Renal cortex interstitium (tissue), 11 donors: Measurements from ENCODE around the gene RNH1. TPM values are rescaled to one million over a fixed set of nuclear protein-coding genes. Genes with fewer than 3 reads are reported as not detected.

Source experiments
- DNase-seq, 11 donors: peaks; one replicate each; pipeline ENCODE4 v3.0.0-alpha.2; 2013; ENCODE audit warnings: low read depth in 9 of 11, low spot score in 4 of 11; ENCODE audit errors: extremely low read depth in 1 of 11
- polyA plus RNA-seq, 3 donors: library from polyadenylated mRNA; unstranded; fragments of 120-200 nt; gene quantifications; one replicate each; pipeline ENCODE4 v1.2.1, GENCODE V29; 2013; ENCODE audit not compliant: insufficient read length in 3 of 3

Gene RNH1
- polyA plus RNA-seq, 3 donors = 67.3 to 98.3 (median 98.2) TPM

GRCh38 chr11:454801-455565 lies 52.1 kb downstream of the RNH1 start:
- no peak for DNase-seq

GRCh38 chr11:454043-454442 lies 53.0 kb downstream of the RNH1 start:
- DNase-seq = no peak

DNA sequence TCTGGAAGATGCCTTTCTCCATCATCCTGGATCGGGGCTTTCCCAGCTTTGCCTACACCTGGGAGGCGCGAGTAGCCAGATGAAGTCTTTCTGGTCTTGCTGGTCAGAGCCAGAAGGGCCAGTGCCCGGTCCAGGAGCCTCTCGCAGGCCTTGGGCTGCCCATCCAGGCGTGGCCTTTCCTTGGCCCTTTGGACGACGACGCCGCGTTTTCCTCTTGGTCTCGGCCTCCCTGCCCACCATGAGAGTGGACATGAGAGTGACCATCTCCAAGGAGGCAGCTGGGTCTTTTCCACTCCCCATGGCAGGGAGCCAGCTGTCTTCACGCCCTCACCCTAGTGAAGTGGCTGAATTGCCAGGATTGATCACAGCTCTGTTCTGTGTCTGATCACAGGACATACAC lies 53.5 kb downstream of the RNH1 start:
- no peak for DNase-seq

DNA sequence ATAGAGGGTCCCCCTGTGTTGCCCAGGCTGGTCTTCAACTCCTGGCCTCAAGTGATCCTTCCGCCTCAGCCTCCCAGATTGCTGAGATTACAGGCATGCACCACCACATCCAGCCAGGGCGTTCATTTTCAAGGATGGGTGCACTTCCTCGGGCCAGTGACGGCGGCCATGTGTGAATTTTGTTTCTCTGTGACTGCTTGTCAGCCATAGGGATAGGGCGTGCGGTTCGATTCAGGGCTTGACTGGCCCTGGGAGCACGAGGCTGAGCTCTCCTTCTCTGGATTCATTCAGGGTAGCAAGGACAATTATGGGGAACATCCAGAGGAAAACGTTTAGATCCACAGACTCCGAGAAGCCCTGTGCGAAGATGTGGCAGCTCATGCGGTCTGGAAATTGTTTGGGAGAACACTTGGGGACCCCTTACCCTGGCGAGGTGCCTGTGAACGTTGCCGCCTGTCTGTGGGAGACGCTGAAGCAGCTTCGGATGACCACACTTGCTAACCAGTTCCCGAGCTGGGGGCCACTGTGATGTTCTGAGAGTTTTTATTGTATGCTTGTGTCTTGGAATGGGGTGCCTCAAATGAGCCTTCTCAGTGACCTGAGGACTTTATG lies 54.0 kb downstream of the RNH1 start:
- DNase-seq = no peak

DNA sequence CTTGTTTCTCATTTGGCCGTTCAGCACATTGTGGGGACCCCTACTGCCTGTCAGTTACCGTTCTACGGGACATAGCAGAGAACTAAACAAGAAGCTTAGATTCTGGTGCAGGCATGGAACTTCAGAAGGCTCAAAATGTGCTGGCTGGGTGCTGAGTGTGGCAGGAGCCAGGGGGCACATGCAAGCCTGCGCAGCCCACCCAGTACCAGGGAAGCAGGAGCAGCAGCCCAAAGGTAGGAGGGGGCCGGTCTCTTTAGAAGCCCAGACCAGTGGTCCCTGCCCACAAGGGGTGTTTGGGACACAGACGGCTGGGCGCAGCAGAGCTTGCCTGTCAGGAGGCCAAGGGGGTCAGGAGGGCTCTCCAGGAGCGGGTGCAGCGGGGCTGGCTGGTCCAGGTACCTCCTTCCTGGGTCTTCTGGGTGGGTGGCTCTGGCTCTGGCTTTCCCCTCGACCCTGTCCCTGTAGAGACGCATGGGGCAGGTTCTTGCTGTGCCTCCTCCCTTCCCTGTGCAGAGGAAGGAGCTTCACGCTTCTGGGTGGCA lies 54.8 kb downstream of the RNH1 start:
- no peak for DNase-seq

DNA sequence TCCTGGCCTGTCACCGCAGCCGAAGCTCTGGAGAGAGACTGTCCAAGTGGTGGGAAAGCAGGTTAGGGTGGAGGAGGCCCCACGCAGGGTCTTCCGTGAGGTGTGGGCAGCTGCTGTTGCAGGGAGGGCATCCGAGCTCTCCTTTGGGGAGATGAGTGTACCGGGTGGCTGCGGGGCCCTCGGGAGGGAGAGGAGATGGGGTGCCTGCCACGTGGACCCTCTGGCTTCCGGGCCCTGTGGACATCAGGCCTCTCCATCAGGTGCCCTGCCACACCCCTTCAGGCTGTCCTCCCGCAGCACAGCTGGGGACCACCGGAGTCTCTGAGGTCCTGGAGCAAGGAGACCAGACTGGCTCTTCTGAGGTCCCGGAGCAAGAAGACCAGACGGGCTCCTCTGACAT lies 55.3 kb downstream of the RNH1 start:
- no peak for DNase-seq

DNA sequence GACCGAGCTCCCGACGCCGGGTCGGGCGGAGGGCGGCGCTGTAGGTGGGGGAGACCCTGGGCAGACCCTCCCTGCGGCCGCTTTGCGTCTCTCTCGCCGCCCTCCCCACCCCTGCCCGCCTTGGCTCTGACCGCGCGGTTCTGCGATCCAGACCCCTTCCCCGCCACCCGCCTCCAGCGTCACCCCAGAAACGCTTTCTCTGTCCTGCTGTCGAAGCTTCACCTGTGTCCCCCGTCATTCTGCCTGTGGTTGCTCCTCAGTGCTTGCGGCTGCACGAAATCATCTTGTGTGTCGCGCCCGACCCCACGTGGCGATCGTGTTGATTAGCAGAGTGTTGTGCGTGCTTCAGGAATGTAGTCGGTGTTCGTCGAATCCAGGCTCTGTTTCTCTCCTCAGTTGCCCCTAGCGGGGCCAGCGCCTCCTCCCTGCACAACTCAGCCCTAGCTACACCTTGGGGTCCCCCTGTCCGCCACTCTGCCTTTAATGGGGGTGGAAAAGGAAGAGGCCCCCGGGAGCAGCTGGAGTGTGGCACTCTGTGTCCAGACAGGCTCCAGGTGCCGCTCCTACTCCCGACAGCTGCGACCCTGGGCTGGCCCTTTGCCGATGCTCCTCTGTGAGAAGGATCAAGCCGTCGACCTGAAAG lies 56.1 kb downstream of the RNH1 start:
- peak in 4 of 11 donors; percentile 24 to 71 (median 52) for DNase-seq

DNA sequence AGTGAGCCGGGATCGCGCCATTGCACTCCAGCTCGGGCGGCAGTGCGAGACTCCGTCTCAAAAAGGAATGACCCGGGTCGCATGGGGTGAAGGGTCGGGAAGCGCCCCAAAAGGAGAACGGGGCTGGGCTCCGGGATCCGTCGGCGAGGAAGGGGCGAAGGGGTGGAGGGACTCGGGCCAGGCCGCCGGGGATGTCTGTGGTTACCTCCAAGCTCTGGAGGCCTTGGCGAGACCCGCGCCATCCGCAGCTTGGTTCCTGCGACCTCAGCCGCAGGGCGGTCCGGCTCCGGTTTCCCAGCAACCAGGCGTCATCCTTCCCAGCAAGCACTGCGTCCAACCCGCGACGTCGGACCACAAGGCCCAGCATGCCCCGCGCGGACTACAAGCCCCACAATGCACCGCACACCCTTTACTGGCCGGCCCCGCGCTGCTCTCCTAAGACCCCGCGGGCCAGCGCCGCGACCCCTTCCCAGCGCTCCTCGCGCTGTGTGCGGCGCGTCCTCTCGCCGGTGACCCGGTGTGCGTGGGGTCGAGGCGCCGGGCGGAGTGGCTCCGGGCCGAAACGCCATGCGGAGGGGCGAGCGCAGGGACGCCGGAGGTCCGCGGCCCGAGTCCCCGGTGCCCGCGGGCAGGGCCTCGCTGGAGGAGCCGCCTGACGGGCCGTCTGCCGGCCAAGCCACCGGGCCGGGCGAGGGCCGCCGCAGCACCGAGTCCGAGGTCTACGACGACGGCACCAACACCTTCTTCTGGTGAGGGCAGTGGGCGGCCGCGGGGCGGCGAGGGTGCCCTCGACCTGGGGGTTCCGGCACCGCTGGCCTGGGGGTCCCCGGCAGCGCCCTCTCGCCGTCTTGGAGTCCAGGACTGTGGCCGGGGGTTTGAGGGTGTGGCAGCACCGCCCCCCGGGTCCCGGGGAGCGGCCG lies 56.9 kb downstream of the RNH1 start, which contains the start of gene PTDSS2:
TSS of gene PTDSS2 (plus strand) at position 391 of the 920 bp plus-strand sequence. CDS start at position 568, 177 bp downstream.
- DNase-seq = peak; percentile 86 to 97 (median 95)

DNA sequence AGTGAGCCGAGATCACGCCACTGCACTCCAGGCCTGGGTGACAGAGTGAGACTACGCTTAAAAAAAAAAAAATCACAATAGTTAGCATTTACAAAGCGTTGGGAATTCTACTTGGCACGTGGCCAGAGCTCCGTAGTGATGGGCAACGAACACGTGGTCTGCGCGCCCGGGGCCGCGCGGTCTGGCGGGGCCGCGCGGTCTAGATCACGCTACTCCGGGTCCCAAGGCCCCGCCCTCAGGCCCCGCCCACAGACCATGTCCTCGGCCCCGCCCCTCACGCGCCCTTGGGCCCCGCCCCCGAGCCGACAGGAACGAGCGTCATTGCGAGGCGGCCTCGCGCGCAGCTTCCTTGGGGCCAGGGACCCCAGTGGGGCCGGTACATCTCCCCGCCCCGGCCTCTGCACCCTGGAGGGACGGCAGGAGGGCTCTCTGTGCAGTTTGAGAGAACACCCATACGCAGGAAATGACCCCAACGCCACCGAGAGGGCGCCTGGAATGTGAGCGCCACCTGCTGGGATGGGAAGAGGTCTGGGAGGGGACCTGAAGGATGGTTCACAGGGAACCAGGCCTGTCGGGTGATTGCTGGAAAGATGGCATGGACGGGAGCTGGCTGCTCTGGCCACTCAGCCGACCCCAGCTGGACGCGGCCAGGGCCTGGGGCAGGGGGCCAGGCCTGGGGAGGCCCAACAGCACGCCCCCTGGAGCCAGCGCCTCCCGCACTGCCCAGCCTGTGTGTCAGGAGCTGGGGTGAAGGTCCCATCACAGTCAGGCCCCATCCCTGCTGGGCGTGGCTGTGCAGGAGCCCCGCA lies 58.9 kb downstream of the RNH1 start:
- peak; percentile 74 to 92 (median 85) for DNase-seq

DNA sequence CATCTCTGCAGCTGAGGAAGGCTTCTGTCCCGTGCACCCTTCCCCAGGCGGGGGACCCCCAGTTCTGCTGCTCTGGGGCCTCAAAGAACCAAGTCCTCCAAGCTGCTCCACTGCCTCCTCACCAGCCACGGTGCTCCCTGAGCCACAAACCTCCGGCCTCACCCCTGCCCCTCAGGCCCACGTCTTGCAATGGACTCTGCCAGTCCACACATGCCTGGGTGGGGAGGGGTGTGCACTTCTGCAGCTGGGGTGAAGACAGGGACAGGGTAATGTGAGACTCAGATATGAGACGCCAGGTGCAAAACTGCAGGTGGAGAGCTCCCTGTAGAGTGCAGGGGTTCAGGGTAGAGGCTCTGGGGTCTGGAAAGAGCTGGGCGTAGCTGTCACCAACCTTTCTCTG lies 60.2 kb downstream of the RNH1 start:
- no peak for DNase-seq

GRCh38 chr11:445765-446588 lies 61.1 kb downstream of the RNH1 start:
- no peak for DNase-seq

Other genes starting within 250 kb of the RNH1 start
- gene NLRP6, start 228.8 kb downstream of the RNH1 start, polyA plus RNA-seq = under 1 TPM; 0.24 to 0.67 (median 0.55) TPM
- 10 to 100 TPM; 10.9 to 52.6 (median 29.2) TPM for gene PGGHG, start 218.1 kb downstream of the RNH1 start, polyA plus RNA-seq
- under 1 TPM in 2 of 3 donors, not detected in 1; 0.19 to 0.36 TPM for gene IFITM5, start 207.7 kb downstream of the RNH1 start, polyA plus RNA-seq
- 100 to 1,000 TPM; 176 to 248 (median 216) TPM for gene IFITM2, start 199.4 kb downstream of the RNH1 start, polyA plus RNA-seq
- gene IFITM1, start 193.2 kb downstream of the RNH1 start, polyA plus RNA-seq = 10 to 100 TPM; 36.7 to 47.9 (median 42.5) TPM
- 100 to 1,000 TPM; 323 to 370 (median 359) TPM for gene IFITM3, start 186.4 kb downstream of the RNH1 start, polyA plus RNA-seq
- gene B4GALNT4, start 137.7 kb downstream of the RNH1 start, polyA plus RNA-seq = 10 to 100 TPM; 64.8 to 99.5 (median 72.8) TPM
- gene PKP3, start 113.0 kb downstream of the RNH1 start, polyA plus RNA-seq = 1 to 10 TPM; 3.4 to 5.1 (median 4.6) TPM
- gene SIGIRR, start 92.2 kb downstream of the RNH1 start, polyA plus RNA-seq = 10 to 100 TPM; 31.7 to 58.1 (median 56.9) TPM
- 10 to 100 TPM in 2 of 3 donors, 1 to 10 TPM in 1; 9.2 to 18.1 (median 10.3) TPM for gene ANO9, start 65.2 kb downstream of the RNH1 start, polyA plus RNA-seq
- gene PTDSS2, start 57.0 kb downstream of the RNH1 start, polyA plus RNA-seq = 10 to 100 TPM; 30.6 to 40.8 (median 35.9) TPM
- 10 to 100 TPM; 39.3 to 52.1 (median 50.3) TPM for gene HRAS, start 28.3 kb upstream of the RNH1 start, polyA plus RNA-seq
- gene LRRC56, start 30.3 kb upstream of the RNH1 start, polyA plus RNA-seq = 1 to 10 TPM; 2.9 to 6.0 (median 4.3) TPM
- gene LMNTD2, start 53.5 kb upstream of the RNH1 start, polyA plus RNA-seq = 1 to 10 TPM; 3.3 to 5.7 (median 4.9) TPM
- gene RASSF7, start 53.7 kb upstream of the RNH1 start, polyA plus RNA-seq = 10 to 100 TPM; 28.2 to 63.4 (median 54.4) TPM
- 10 to 100 TPM; 18.6 to 27.7 (median 27.0) TPM for gene PHRF1, start 69.2 kb upstream of the RNH1 start, polyA plus RNA-seq
- gene IRF7, start 108.7 kb upstream of the RNH1 start, polyA plus RNA-seq = 10 to 100 TPM in 2 of 3 donors, 1 to 10 TPM in 1; 6.4 to 12.8 (median 10.1) TPM
- 10 to 100 TPM; 40.3 to 65.3 (median 40.7) TPM for gene CDHR5, start 117.7 kb upstream of the RNH1 start, polyA plus RNA-seq
- gene SCT, start 119.9 kb upstream of the RNH1 start, polyA plus RNA-seq = 1 to 10 TPM in 2 of 3 donors, under 1 TPM in 1; 0.93 to 2.8 (median 2.0) TPM
- gene DRD4, start 130.0 kb upstream of the RNH1 start, polyA plus RNA-seq = 1 to 10 TPM; 2.0 to 7.5 (median 4.0) TPM
- 10 to 100 TPM; 44.0 to 58.7 (median 57.1) TPM for gene DEAF1, start 188.0 kb upstream of the RNH1 start, polyA plus RNA-seq
- 10 to 100 TPM; 40.4 to 66.1 (median 43.3) TPM for gene TMEM80, start 188.6 kb upstream of the RNH1 start, polyA plus RNA-seq
- 100 to 1,000 TPM; 103 to 181 (median 129) TPM for gene EPS8L2, start 199.0 kb upstream of the RNH1 start, polyA plus RNA-seq
- gene TALDO1, start 240.2 kb upstream of the RNH1 start, polyA plus RNA-seq = 100 to 1,000 TPM; 115 to 135 (median 130) TPM